ENCODE results near the gene COMT. TPM values are rescaled to one million over a fixed set of nuclear protein-coding genes. Genes with fewer than 3 reads are reported as not detected.

The COMT gene
- total and polyA plus RNA-seq, 11 donors = 69.7 to 249 (median 119) TPM

DNA sequence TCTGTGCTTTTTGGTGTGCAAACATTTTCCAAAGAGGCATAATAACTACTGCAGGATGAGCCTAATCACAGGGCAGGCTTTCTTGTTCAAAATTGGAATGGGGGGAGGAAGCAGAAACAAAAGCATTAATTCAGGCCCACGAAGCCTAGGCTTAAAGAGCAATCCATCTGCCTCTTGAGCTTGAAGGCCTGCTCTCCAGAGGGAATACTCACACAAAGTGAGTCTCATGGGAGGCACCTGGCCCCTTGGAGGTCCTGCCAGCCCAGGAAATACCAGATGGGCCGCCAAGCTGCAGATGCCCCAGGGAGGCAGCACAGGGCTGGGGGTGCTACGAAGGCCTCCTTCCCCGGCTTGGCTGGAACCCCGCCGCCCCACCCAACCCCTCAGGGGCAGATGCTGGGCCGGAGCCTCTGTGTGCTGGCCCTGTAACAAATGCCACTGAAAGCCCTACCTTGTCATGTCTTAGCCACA, 39.3 kb upstream of the COMT start:
- Histone ChIP-seq H3K27ac (no peak overlapping the region), H3K36me3 (peaks cover 0 to 45% (median 23%) of the 10 kb centered on the region in 9 donors), H3K4me1 (no peaks in the 10 kb centered on the region), H3K9me3 (no peaks in the 10 kb centered on the region), H3K4me3 (no peak overlapping the region), H3K27me3 (no peaks in the 10 kb centered on the region)
- TF ChIP-seq POLR2A (IDR thresholded peaks at IDR 0.05) (no peak), CTCF (IDR thresholded peaks at IDR 0.05) (no peak)
- intact Hi-C loops (cut with DNase I) = no loop called here
- DNase-seq = no peak
- WGBS, 4 donors = 87 to 92% (median 89%) methylated on average over 7 of the region's 7 CpGs
- ATAC-seq = no peak

GRCh38 chr22:19903031-19903430, 38.5 kb upstream of the COMT start:
- no peak for ATAC-seq
- H3K9me3 ChIP-seq = no peaks in the 10 kb centered on the region
- no peak for DNase-seq
- intact Hi-C loops (cut with DNase I) = no loop called here
- no peak for TF ChIP-seq CTCF (IDR thresholded peaks at IDR 0.05)
- no peak for TF ChIP-seq POLR2A (IDR thresholded peaks at IDR 0.05)
- no peaks in the 10 kb centered on the region for H3K4me1 ChIP-seq
- H3K36me3 ChIP-seq = peaks cover 0 to 39% (median 17%) of the 10 kb centered on the region in 9 donors
- 84 to 90% (median 87%) methylated on average over 9 of the region's 9 CpGs for WGBS, 4 donors
- no peaks in the 10 kb centered on the region for H3K27me3 ChIP-seq
- H3K4me3 ChIP-seq = no peak overlapping the region
- no peak overlapping the region for H3K27ac ChIP-seq

GRCh38 chr22:19903513-19903912, 38.1 kb upstream of the COMT start:
- Histone ChIP-seq H3K27ac (no peak overlapping the region), H3K9me3 (no peaks in the 10 kb centered on the region), H3K36me3 (peaks cover 0 to 39% (median 15%) of the 10 kb centered on the region in 9 donors), H3K4me1 (no peaks in the 10 kb centered on the region), H3K4me3 (no peak overlapping the region), H3K27me3 (no peaks in the 10 kb centered on the region)
- no peak for DNase-seq
- 81 to 85% (median 84%) methylated on average over 10 to 12 of the region's 12 CpGs for WGBS, 4 donors
- no peak for ATAC-seq
- TF ChIP-seq CTCF (IDR thresholded peaks at IDR 0.05) (no peak), POLR2A (IDR thresholded peaks at IDR 0.05) (no peak)
- intact Hi-C loops (cut with DNase I) = no loop called here

- DNase-seq = no peak
- ATAC-seq = peak in 1 of 4 donors; percentile 30
- Histone ChIP-seq H3K36me3 (peaks cover 0 to 37% (median 10%) of the 10 kb centered on the region in 9 donors), H3K9me3 (no peaks in the 10 kb centered on the region), H3K27ac (no peak overlapping the region), H3K4me3 (no peak overlapping the region), H3K4me1 (no peaks in the 10 kb centered on the region), H3K27me3 (no peaks in the 10 kb centered on the region)
- WGBS, 4 donors = 86 to 94% (median 89%) methylated on average over 14 to 16 of the region's 16 CpGs
- intact Hi-C loops (cut with DNase I) = no loop called here
- no peak for TF ChIP-seq CTCF (IDR thresholded peaks at IDR 0.05)
- TF ChIP-seq POLR2A (IDR thresholded peaks at IDR 0.05) = no peak
Observed at GRCh38 chr22:19904174-19904856, 37.3 kb upstream of the COMT start.
